BLaER1 treated with 17β-estradiol and CSF1 and Interleukin-3, amounts not matched to agents 10 nM and 100 nM (cell line): Measurements from ENCODE around the gene CDH4.
A peak's percentile ranks its signal among the peaks of the same experiment; 100 is the strongest.

Experiments used
- H3K27ac ChIP-seq, 11 experiments: shearing (Covaris generic); formaldehyde crosslinking; 2 replicates each; pipeline ENCODE4 v1.8.1; 2022
- H3K27me3 ChIP-seq, 11 experiments: shearing (Covaris generic); formaldehyde crosslinking; 2 replicates each; pipeline ENCODE4 v1.8.1; 2022
- H3K36me3 ChIP-seq, 11 experiments: shearing (Covaris generic); formaldehyde crosslinking; 2 replicates each; pipeline ENCODE4 v1.8.1; 2022
- H3K4me1 ChIP-seq, 10 experiments: shearing (Covaris generic); formaldehyde crosslinking; 2 replicates each; pipeline ENCODE4 v1.8.1; 2022
- H3K4me2 ChIP-seq, 11 experiments: shearing (Covaris generic); formaldehyde crosslinking; 2 replicates each; pipeline ENCODE4 v1.8.1; 2022
- H3K4me3 ChIP-seq, 10 experiments: shearing (Covaris generic); formaldehyde crosslinking; 2 replicates each; pipeline ENCODE4 v1.8.1; 2022
- H3K9ac ChIP-seq, 11 experiments: shearing (Covaris generic); formaldehyde crosslinking; 2 replicates each; pipeline ENCODE4 v1.8.1; 2022
- H3K9me3 ChIP-seq, 11 experiments: shearing (Covaris generic); formaldehyde crosslinking; replicated peaks in 1 of 11; 2 replicates each; pipeline ENCODE4 v1.8.1; 2022
- H4K20me1 ChIP-seq, 11 experiments: shearing (Covaris generic); formaldehyde crosslinking; 2 replicates each; pipeline ENCODE4 v1.8.1; 2022
- Cebpa-rat ChIP-seq, 11 experiments: shearing (Covaris generic); IDR thresholded peaks; 2 replicates each; pipeline ENCODE4 v1.8.1; 2022

CDH4 gene

DNA sequence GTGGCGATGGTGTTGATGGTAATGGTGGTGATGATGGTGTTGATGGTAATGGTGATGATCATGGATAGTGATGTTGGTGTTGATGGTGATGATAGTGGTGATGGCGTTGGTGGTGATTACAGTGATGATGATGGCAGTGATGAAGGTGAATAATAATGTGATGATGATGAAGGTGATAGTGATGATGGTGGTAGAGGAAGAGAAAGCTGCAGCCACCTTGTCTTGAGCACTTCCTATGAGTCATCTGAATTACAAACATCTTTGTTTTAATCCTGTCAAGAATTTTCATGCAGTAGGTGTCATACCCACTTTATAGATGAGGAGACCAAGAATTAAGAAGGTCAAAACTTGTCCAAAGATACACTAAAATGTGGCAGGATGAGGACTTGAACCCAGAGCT, 571.2 kb downstream of the CDH4 start:
- H3K4me3 ChIP-seq: no peak overlapping the region
- H3K4me2 ChIP-seq: no peak overlapping the region
- peaks cover 0 to 13% (median 0%) of the 10 kb centered on the region in 11 experiments; a peak in 2 of 22 replicates for H4K20me1 ChIP-seq
- H3K9ac ChIP-seq: no peak overlapping the region
- no peak for TF ChIP-seq Cebpa-rat (IDR thresholded peaks at IDR 0.05)
- H3K36me3 ChIP-seq: no peaks in the 10 kb centered on the region
- peaks cover 0 to 6% (median 5%) of the 10 kb centered on the region in 11 experiments; a peak in 3 of 22 replicates for H3K9me3 ChIP-seq
- peaks cover 0 to 13% (median 4%) of the 10 kb centered on the region in 10 experiments; a peak in 13 of 20 replicates for H3K4me1 ChIP-seq
- H3K27ac ChIP-seq: no peak overlapping the region
- H3K27me3 ChIP-seq: no peaks in the 10 kb centered on the region

DNA sequence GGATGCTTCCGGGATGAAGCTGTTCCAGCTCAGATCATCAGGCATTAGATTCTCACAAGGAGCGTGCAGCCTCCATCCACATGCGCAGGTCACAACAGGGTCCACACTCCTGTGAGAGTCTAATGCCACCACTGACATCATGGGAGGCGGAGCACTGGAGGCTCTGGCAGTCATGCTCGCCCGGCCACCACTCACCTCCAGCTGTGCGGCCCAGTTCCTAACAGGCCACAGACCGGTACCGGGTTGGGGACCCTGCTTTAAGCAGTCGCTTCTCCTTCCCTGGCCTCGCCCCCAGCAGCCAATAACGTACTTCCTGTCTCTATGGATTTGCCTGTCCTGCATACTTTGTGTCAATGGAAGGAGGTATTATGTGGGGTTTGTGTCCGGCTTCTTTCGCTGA, 576.8 kb downstream of the CDH4 start:
- no peak overlapping the region for H3K27ac ChIP-seq
- H3K36me3 ChIP-seq: no peaks in the 10 kb centered on the region
- TF ChIP-seq Cebpa-rat (IDR thresholded peaks at IDR 0.05): no peak
- 0 out of 22 replicates have a peak, but pooled peaks cover 0 to 6% (median 0%) of the 10 kb centered on the region in 11 experiments for H3K9me3 ChIP-seq
- no peaks in the 10 kb centered on the region for H3K27me3 ChIP-seq
- H3K4me2 ChIP-seq: no peak overlapping the region
- no peak overlapping the region for H3K4me3 ChIP-seq
- no peak overlapping the region for H3K9ac ChIP-seq
- peaks cover 0 to 28% (median 13%) of the 10 kb centered on the region in 10 experiments; a peak in 15 of 20 replicates for H3K4me1 ChIP-seq
- no peaks in the 10 kb centered on the region for H4K20me1 ChIP-seq

DNA sequence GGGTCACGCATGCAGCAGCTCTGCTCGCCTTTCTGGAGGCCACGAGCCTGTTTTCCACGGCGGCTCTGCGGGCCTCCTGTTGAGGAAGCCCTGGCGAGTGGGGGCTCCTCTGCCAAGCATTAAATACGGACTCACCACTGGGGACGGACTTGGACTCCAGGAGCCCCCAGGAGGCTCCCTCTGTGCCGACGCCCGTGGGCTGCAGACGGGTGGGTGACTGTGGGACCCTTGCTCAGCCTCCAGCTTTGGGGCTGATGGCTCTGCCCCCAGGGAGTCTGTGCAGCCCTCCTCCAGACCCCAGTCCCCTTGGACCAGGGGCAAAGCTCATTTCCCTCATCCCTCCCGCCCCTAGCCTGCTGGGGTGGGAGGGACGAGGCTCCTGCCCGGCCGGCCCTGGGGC, 577.5 kb downstream of the CDH4 start:
- H3K9me3 ChIP-seq: 0 out of 22 replicates have a peak, but pooled peaks cover 0 to 6% (median 0%) of the 10 kb centered on the region in 11 experiments

GRCh38 chr20:61830241-61830930, 578.3 kb downstream of the CDH4 start:
- no peak overlapping the region for H3K4me3 ChIP-seq
- H3K4me2 ChIP-seq: peak overlapping the region in 9 of 11 experiments; percentile 4 to 68 (median 59); a peak in 16 of 22 replicates
- no peak overlapping the region for H3K27ac ChIP-seq
- H3K36me3 ChIP-seq: no peaks in the 10 kb centered on the region
- peaks cover 0 to 28% (median 13%) of the 10 kb centered on the region in 10 experiments; a peak in 15 of 20 replicates for H3K4me1 ChIP-seq
- H3K9me3 ChIP-seq: 0 out of 22 replicates have a peak, but pooled peaks cover 0 to 6% (median 0%) of the 10 kb centered on the region in 11 experiments
- no peak for TF ChIP-seq Cebpa-rat (IDR thresholded peaks at IDR 0.05)
- H3K27me3 ChIP-seq: no peaks in the 10 kb centered on the region
- H4K20me1 ChIP-seq: peaks cover 0 to 1% (median 0%) of the 10 kb centered on the region in 11 experiments; a peak in 1 of 22 replicates
- H3K9ac ChIP-seq: no peak overlapping the region

More for the DNA sequence above, 577.5 kb downstream of the CDH4 start:
- Histone ChIP-seq H3K4me3 (no peak overlapping the region), H4K20me1 (no peaks in the 10 kb centered on the region), H3K36me3 (no peaks in the 10 kb centered on the region), H3K4me2 (no peak overlapping the region), H3K27ac (no peak overlapping the region), H3K9ac (no peak overlapping the region), H3K27me3 (no peaks in the 10 kb centered on the region), H3K4me1 (peaks cover 0 to 28% (median 13%) of the 10 kb centered on the region in 10 experiments; a peak in 15 of 20 replicates)
- no peak for TF ChIP-seq Cebpa-rat (IDR thresholded peaks at IDR 0.05)

- Histone ChIP-seq H3K4me3 (no peak overlapping the region), H3K9ac (no peak overlapping the region), H3K4me1 (peaks cover 0 to 28% (median 13%) of the 10 kb centered on the region in 10 experiments; a peak in 15 of 20 replicates), H3K36me3 (no peaks in the 10 kb centered on the region), H3K27ac (no peak overlapping the region), H3K4me2 (peak overlapping the region in 9 of 11 experiments; percentile 4 to 68 (median 59); a peak in 16 of 22 replicates), H3K27me3 (no peaks in the 10 kb centered on the region), H4K20me1 (peaks cover 0 to 7% (median 0%) of the 10 kb centered on the region in 11 experiments; a peak in 2 of 22 replicates), H3K9me3 (0 out of 22 replicates have a peak, but pooled peaks cover 0 to 6% (median 0%) of the 10 kb centered on the region in 11 experiments)
- TF ChIP-seq Cebpa-rat (IDR thresholded peaks at IDR 0.05): no peak
Observed at GRCh38 chr20:61830991-61831390, 578.9 kb downstream of the CDH4 start.

DNA sequence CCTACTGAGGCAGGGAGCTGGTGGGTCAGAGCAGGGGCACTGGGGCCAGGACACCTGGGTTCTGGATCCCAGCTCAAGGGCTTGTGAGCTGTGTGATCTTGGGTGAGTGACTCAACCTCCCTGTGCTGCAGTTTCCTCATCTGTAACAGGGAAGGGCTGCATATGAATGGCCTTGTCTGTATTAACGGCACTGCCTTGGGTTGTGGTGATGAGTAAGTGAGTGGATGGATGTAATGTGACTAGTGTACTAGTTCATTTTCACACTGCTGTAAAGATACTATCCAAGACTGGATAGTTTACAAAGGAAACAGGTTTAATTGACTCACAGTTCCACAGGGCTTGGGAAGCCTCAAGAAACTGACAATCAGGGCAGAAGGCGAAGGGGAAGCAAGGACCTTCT, 580.1 kb downstream of the CDH4 start:
- peaks cover 0 to 28% (median 13%) of the 10 kb centered on the region in 10 experiments; a peak in 15 of 20 replicates for H3K4me1 ChIP-seq
- no peak for TF ChIP-seq Cebpa-rat (IDR thresholded peaks at IDR 0.05)
- H3K4me2 ChIP-seq: no peak overlapping the region
- H3K4me3 ChIP-seq: no peak overlapping the region
- H3K9ac ChIP-seq: no peak overlapping the region
- 0 out of 22 replicates have a peak, but pooled peaks cover 0 to 4% (median 0%) of the 10 kb centered on the region in 11 experiments for H3K9me3 ChIP-seq
- no peaks in the 10 kb centered on the region for H3K36me3 ChIP-seq
- H3K27ac ChIP-seq: no peak overlapping the region
- H4K20me1 ChIP-seq: peaks cover 0 to 9% (median 0%) of the 10 kb centered on the region in 11 experiments; a peak in 2 of 22 replicates
- H3K27me3 ChIP-seq: no peaks in the 10 kb centered on the region

- H3K4me3 ChIP-seq: no peak overlapping the region
- H3K27ac ChIP-seq: no peak overlapping the region
- no peaks in the 10 kb centered on the region for H3K9me3 ChIP-seq
- no peak overlapping the region for H3K9ac ChIP-seq
- no peaks in the 10 kb centered on the region for H3K27me3 ChIP-seq
- peaks cover 0 to 29% (median 13%) of the 10 kb centered on the region in 10 experiments; a peak in 15 of 20 replicates for H3K4me1 ChIP-seq
- H3K36me3 ChIP-seq: no peaks in the 10 kb centered on the region
- peaks cover 0 to 9% (median 0%) of the 10 kb centered on the region in 11 experiments; a peak in 2 of 22 replicates for H4K20me1 ChIP-seq
- no peak overlapping the region for H3K4me2 ChIP-seq
- no peak for TF ChIP-seq Cebpa-rat (IDR thresholded peaks at IDR 0.05)
Observed at GRCh38 chr20:61833807-61834610, 581.9 kb downstream of the CDH4 start.

GRCh38 chr20:61835301-61835700, 583.2 kb downstream of the CDH4 start:
- peaks cover 0 to 10% (median 0%) of the 10 kb centered on the region in 11 experiments; a peak in 2 of 22 replicates for H4K20me1 ChIP-seq
- no peaks in the 10 kb centered on the region for H3K27me3 ChIP-seq
- no peak overlapping the region for H3K9ac ChIP-seq
- H3K4me2 ChIP-seq: no peak overlapping the region
- peaks cover 0 to 20% (median 11%) of the 10 kb centered on the region in 10 experiments; a peak in 15 of 20 replicates for H3K4me1 ChIP-seq
- no peak overlapping the region for H3K27ac ChIP-seq
- H3K4me3 ChIP-seq: no peak overlapping the region
- no peaks in the 10 kb centered on the region for H3K9me3 ChIP-seq
- no peaks in the 10 kb centered on the region for H3K36me3 ChIP-seq
- no peak for TF ChIP-seq Cebpa-rat (IDR thresholded peaks at IDR 0.05)
